HepG2 (cell line): ENCODE measurements around the gene LZTR1. TPM values are rescaled to one million over a fixed set of nuclear protein-coding genes. Genes with fewer than 3 reads are reported as not detected.
A peak's percentile ranks its signal among the peaks of the same experiment; 100 is the strongest.

ENCODE experiments used
- AGO2 ChIP-seq: fragments of 200-400 bp; formaldehyde crosslinking; optimal IDR thresholded peaks from 2 replicates; pipeline ENCODE3; 2017; ENCODE audit warnings: mild to moderate bottlenecking, low read depth, low read length, moderate library complexity
- GABPB1 ChIP-seq: IDR thresholded peaks from 2 replicates; pipeline ENCODE4 v1.6.1; 2016; ENCODE audit warnings: mild to moderate bottlenecking, missing genetic modification reagents, moderate library complexity, missing compliant biosample characterization
- KAT7 ChIP-seq: IDR thresholded peaks from 2 replicates; pipeline ENCODE4 v1.6.1; 2018; ENCODE audit warnings: borderline replicate concordance, missing compliant biosample characterization
- KLF16 ChIP-seq, 2 experiments: sonication (generic) in 1 of 2; formaldehyde crosslinking in 1 of 2; IDR thresholded peaks; 2 replicates each; pipeline versions ENCODE4 v1.6.1 to v1.8.0; 2016 to 2023; ENCODE audit warnings: missing genetic modification reagents in 2 of 2, missing compliant biosample characterization in 1 of 2
- SMAD1 ChIP-seq: sonication (generic); formaldehyde crosslinking; IDR thresholded peaks from 2 replicates; pipeline ENCODE4 v1.4.0; 2020; ENCODE audit warnings: missing genetic modification reagents, low read depth, mild to moderate bottlenecking, borderline replicate concordance
- SOX5 ChIP-seq: IDR thresholded peaks from 2 replicates; pipeline ENCODE4 v1.6.1; 2016; ENCODE audit warnings: borderline replicate concordance
- THAP11 ChIP-seq: IDR thresholded peaks from 2 replicates; pipeline ENCODE4 v1.6.1; 2016; ENCODE audit warnings: missing biosample characterization, missing genetic modification reagents
- ZBTB7A ChIP-seq: sonication (generic); formaldehyde crosslinking; IDR thresholded peaks from 2 replicates; pipeline ENCODE4 v1.8.0; 2022; ENCODE audit warnings: mild to moderate bottlenecking, missing genetic modification reagents
- polyA plus RNA-seq, 8 experiments: library from polyadenylated mRNA; depleted of rRNA in 3 of 8; stranded (reverse) in 7 of 8; unstranded in 1 of 8; fragments of >200 nt; fragmentation: Illumina TruSeq in 4 of 8; extraction: Trizol in 4 of 8; gene quantifications; 2 replicates each; pipeline versions ENCODE4 v1.2.1 to v1.2.3, GENCODE V29; 2011 to 2016; ENCODE audit warnings: low read depth in 4 of 8, missing spikeins in 1 of 8, mixed read lengths in 1 of 8; ENCODE audit not compliant: insufficient read depth in 1 of 8
- total RNA-seq, 5 experiments: library from RNA; depleted of rRNA; stranded (reverse); fragments of >200 nt; fragmentation: Illumina TruSeq; extraction: Trizol; gene quantifications; 2 replicates each; pipeline ENCODE4 v1.2.3, GENCODE V29; 2016; ENCODE audit warnings: low read depth in 1 of 5
- TF ChIP-seq, protein P1 (sequence below), 2 experiments: sonication (generic) in 1 of 2; formaldehyde crosslinking in 1 of 2; IDR thresholded peaks; 2 replicates each; pipeline versions ENCODE4 v1.4.0 to v1.6.1; 2016 to 2020; ENCODE audit warnings: borderline replicate concordance in 1 of 2, low read depth in 1 of 2, mild to moderate bottlenecking in 1 of 2, missing genetic modification reagents in 1 of 2
- TF ChIP-seq, protein P2 (sequence below): sonication (generic); formaldehyde crosslinking; IDR thresholded peaks from 2 replicates; pipeline ENCODE4 v1.5.1; 2020; ENCODE audit warnings: mild to moderate bottlenecking, missing genetic modification reagents, moderate library complexity
- TF ChIP-seq, protein P3 (sequence below): sonication (generic); formaldehyde crosslinking; IDR thresholded peaks from 2 replicates; pipeline ENCODE4 v1.4.0; 2020; ENCODE audit warnings: missing genetic modification reagents
- TF ChIP-seq, protein P4 (sequence below): sonication (generic); formaldehyde crosslinking; IDR thresholded peaks from 2 replicates; pipeline ENCODE4 v1.9.0; 2021; ENCODE audit warnings: missing genetic modification reagents, borderline replicate concordance

The LZTR1 gene
- total and polyA plus RNA-seq, 2 of the 13 experiments (the other 11 are each of a cell fraction or from before 2014, with no cell fraction given), result 21.8 to 22.4 TPM

DNA sequence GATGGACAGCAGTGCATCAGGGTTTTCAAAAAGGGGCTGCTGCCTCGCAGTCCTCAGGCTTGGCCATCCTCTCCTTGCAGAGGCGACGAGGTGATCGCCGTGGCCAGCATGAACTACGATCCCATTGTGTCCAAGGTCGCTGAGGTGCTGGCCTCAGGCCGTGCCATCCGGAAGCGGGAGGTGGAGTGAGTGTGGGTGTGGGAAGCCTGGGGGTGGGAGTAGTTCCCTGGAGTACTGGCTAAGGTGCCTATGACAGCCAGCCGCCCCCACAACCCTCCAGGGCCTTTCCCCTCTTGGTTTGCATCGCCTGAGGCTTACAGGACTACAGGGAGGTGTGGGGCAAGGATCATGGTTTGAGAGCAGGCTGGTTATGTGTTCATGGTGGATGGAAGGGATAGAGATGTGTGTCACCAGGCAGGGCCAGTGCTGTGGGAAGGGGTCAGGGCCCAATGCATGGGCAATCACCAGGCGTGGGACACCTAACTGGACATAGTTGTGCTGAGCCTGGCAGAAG lies 2.1 kb upstream of the LZTR1 start (continued):
- TF ChIP-seq, protein P1, sequence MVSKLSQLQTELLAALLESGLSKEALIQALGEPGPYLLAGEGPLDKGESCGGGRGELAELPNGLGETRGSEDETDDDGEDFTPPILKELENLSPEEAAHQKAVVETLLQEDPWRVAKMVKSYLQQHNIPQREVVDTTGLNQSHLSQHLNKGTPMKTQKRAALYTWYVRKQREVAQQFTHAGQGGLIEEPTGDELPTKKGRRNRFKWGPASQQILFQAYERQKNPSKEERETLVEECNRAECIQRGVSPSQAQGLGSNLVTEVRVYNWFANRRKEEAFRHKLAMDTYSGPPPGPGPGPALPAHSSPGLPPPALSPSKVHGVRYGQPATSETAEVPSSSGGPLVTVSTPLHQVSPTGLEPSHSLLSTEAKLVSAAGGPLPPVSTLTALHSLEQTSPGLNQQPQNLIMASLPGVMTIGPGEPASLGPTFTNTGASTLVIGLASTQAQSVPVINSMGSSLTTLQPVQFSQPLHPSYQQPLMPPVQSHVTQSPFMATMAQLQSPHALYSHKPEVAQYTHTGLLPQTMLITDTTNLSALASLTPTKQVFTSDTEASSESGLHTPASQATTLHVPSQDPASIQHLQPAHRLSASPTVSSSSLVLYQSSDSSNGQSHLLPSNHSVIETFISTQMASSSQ (IDR thresholded peaks at IDR 0.05; ENCODE audit: low read depth), result no peak
- TF ChIP-seq, protein P1 (CRISPR knock-in tag; IDR thresholded peaks at IDR 0.05; ENCODE audit: borderline replicate concordance), result no peak
- TF ChIP-seq ZBTB7A (CRISPR knock-in tag) (peak; percentile 60; the same call in 1 of the 2 replicates), GABPB1 (CRISPR knock-in tag) (peak; percentile 74), AGO2 (peak; percentile 67), SMAD1 (CRISPR knock-in tag) (peak; percentile 34; the same call in 1 of the 2 replicates), KLF16 (CRISPR knock-in tag; IDR thresholded peaks at IDR 0.05) (0 out of 4 replicates have a peak, but pooled peaks of 1 of the 2 experiments have one; percentile 32), THAP11 (peak; percentile 83), KAT7 (CRISPR knock-in tag) (peak; percentile 39; the same call in 1 of the 2 replicates), SOX5 (CRISPR knock-in tag) (peak; percentile 63; the same call in 1 of the 2 replicates)
- TF ChIP-seq, protein P2, sequence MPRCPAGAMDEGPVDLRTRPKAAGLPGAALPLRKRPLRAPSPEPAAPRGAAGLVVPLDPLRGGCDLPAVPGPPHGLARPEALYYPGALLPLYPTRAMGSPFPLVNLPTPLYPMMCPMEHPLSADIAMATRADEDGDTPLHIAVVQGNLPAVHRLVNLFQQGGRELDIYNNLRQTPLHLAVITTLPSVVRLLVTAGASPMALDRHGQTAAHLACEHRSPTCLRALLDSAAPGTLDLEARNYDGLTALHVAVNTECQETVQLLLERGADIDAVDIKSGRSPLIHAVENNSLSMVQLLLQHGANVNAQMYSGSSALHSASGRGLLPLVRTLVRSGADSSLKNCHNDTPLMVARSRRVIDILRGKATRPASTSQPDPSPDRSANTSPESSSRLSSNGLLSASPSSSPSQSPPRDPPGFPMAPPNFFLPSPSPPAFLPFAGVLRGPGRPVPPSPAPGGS (CRISPR knock-in tag), result 0 out of 2 replicates have a peak, but pooled peaks have one; percentile 41
- TF ChIP-seq, protein P3, sequence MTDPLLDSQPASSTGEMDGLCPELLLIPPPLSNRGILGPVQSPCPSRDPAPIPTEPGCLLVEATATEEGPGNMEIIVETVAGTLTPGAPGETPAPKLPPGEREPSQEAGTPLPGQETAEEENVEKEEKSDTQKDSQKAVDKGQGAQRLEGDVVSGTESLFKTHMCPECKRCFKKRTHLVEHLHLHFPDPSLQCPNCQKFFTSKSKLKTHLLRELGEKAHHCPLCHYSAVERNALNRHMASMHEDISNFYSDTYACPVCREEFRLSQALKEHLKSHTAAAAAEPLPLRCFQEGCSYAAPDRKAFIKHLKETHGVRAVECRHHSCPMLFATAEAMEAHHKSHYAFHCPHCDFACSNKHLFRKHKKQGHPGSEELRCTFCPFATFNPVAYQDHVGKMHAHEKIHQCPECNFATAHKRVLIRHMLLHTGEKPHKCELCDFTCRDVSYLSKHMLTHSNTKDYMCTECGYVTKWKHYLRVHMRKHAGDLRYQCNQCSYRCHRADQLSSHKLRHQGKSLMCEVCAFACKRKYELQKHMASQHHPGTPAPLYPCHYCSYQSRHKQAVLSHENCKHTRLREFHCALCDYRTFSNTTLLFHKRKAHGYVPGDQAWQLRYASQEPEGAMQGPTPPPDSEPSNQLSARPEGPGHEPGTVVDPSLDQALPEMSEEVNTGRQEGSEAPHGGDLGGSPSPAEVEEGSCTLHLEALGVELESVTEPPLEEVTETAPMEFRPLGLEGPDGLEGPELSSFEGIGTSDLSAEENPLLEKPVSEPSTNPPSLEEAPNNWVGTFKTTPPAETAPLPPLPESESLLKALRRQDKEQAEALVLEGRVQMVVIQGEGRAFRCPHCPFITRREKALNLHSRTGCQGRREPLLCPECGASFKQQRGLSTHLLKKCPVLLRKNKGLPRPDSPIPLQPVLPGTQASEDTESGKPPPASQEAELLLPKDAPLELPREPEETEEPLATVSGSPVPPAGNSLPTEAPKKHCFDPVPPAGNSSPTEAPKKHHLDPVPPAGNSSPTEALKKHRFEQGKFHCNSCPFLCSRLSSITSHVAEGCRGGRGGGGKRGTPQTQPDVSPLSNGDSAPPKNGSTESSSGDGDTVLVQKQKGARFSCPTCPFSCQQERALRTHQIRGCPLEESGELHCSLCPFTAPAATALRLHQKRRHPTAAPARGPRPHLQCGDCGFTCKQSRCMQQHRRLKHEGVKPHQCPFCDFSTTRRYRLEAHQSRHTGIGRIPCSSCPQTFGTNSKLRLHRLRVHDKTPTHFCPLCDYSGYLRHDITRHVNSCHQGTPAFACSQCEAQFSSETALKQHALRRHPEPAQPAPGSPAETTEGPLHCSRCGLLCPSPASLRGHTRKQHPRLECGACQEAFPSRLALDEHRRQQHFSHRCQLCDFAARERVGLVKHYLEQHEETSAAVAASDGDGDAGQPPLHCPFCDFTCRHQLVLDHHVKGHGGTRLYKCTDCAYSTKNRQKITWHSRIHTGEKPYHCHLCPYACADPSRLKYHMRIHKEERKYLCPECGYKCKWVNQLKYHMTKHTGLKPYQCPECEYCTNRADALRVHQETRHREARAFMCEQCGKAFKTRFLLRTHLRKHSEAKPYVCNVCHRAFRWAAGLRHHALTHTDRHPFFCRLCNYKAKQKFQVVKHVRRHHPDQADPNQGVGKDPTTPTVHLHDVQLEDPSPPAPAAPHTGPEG, result no peak
- TF ChIP-seq, protein P4, sequence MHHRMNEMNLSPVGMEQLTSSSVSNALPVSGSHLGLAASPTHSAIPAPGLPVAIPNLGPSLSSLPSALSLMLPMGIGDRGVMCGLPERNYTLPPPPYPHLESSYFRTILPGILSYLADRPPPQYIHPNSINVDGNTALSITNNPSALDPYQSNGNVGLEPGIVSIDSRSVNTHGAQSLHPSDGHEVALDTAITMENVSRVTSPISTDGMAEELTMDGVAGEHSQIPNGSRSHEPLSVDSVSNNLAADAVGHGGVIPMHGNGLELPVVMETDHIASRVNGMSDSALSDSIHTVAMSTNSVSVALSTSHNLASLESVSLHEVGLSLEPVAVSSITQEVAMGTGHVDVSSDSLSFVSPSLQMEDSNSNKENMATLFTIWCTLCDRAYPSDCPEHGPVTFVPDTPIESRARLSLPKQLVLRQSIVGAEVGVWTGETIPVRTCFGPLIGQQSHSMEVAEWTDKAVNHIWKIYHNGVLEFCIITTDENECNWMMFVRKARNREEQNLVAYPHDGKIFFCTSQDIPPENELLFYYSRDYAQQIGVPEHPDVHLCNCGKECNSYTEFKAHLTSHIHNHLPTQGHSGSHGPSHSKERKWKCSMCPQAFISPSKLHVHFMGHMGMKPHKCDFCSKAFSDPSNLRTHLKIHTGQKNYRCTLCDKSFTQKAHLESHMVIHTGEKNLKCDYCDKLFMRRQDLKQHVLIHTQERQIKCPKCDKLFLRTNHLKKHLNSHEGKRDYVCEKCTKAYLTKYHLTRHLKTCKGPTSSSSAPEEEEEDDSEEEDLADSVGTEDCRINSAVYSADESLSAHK, result no peak
